Left ventricle myocardium inferior (tissue), 1 donor: ENCODE data around the gene DMAC2L. TPM values are rescaled to one million over a fixed set of nuclear protein-coding genes. Genes with fewer than 3 reads are reported as not detected.

Experiments used
- DNase-seq: peaks from one replicate; pipeline ENCODE4 v3.0.0-alpha.2; 2020
- H3K27ac ChIP-seq: fragments of 200-600 bp; replicated peaks from 2 replicates; pipeline ENCODE4 v1.8.0; 2021
- H3K27me3 ChIP-seq: fragments of 200-600 bp; 2 replicates; pipeline ENCODE4 v1.8.0; 2021; ENCODE audit warnings: low read depth
- H3K36me3 ChIP-seq: fragments of 200-600 bp; 2 replicates; pipeline ENCODE4 v1.8.0; 2021
- H3K4me1 ChIP-seq: fragments of 200-600 bp; 2 replicates; pipeline ENCODE4 v1.8.0; 2021
- H3K4me3 ChIP-seq: fragments of 200-600 bp; 2 replicates; pipeline ENCODE4 v1.8.0; 2021; ENCODE audit warnings: mild to moderate bottlenecking, moderate library complexity
- H3K9me3 ChIP-seq: fragments of 200-600 bp; replicated peaks from 2 replicates; pipeline ENCODE4 v1.8.0; 2021
- CTCF ChIP-seq: fragments of 200-600 bp; IDR thresholded peaks from 2 replicates; pipeline ENCODE4 v1.8.0; 2021; ENCODE audit warnings: antibody characterized with exemption, mild to moderate bottlenecking, borderline replicate concordance
- intact Hi-C: fragments of 100-400 bp; cut with micrococcal nuclease; formaldehyde crosslinking; loops from one replicate; pipeline ENCODE4 v1.11.0; 2022
- total RNA-seq: library from RNA; stranded (reverse); fragmentation: NEBNext Ultra II Directional; extraction: Animal tissue kit (Norgen Biotek cat#: 25700); gene quantifications from one replicate; pipeline ENCODE4 v1.2.1, GENCODE V29; 2021
- donor health status: DM: no; HTN: yes; CAD: no; lungs with severe emphysema.

The DMAC2L gene
- total RNA-seq, 1 donor from 2014 or later = 28.3 TPM

- Histone ChIP-seq H3K4me1 (no peaks in the 10 kb centered on the region), H3K27ac (no peak overlapping the region), H3K9me3 (no peaks in the 10 kb centered on the region), H3K36me3 (peaks cover 10% of the 10 kb centered on the region), H3K4me3 (no peak overlapping the region), H3K27me3 (no peaks in the 10 kb centered on the region)
- no peak for DNase-seq
- no peak for TF ChIP-seq CTCF
- intact Hi-C loops = no loop called here
These were observed 39.6 kb upstream of the DMAC2L start for GRCh38 chr14:50272498-50272897.

DNA sequence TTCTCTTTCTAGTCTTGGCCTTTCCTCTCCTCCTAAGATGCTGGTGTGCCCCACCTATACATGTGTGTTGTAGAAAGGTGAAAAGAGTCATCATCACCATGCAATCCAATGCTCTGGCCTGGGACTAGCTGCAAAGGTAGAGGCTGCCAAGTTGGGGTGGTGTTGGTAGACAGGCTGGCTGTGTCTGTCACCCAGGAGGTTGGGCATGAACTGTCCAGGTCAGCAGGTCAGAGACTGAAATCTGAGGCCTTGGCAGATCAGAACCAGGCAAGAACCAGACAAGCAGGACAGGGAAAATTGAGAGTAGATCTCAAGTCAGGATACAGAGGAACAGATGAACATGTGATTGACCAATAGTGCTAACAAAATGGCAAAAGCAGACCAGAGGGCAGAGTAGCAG lies 26.3 kb upstream of the DMAC2L start:
- Histone ChIP-seq H3K4me3 (no peak overlapping the region), H3K36me3 (no peaks in the 10 kb centered on the region), H3K27me3 (no peaks in the 10 kb centered on the region), H3K9me3 (no peaks in the 10 kb centered on the region), H3K4me1 (no peaks in the 10 kb centered on the region), H3K27ac (no peak overlapping the region)
- no peak for TF ChIP-seq CTCF
- no peak for DNase-seq
- intact Hi-C loops = no loop called here

DNA sequence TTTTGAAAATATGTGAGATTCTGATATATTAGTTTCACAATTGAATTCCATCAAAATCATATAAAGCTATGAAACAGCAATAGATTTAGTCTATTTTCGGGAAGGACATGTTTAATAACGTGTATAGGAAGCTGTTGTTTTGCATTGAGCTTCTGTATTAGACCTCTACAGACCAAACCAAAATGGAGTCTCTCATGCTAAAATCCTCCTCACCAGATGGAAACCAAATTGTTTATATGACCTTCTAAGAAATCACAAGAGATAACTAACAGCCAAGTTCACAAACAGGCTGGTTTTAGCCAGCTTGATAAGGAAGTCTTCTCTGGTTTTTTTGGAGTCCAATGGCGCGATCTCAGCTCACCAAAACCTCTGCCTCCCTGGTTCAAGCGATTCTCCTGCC lies 24.0 kb upstream of the DMAC2L start:
- intact Hi-C loops = no loop called here
- Histone ChIP-seq H3K9me3 (no peaks in the 10 kb centered on the region), H3K27ac (no peak overlapping the region), H3K4me1 (no peaks in the 10 kb centered on the region), H3K27me3 (no peaks in the 10 kb centered on the region), H3K36me3 (no peaks in the 10 kb centered on the region), H3K4me3 (no peak overlapping the region)
- TF ChIP-seq CTCF = no peak
- DNase-seq = no peak

DNA sequence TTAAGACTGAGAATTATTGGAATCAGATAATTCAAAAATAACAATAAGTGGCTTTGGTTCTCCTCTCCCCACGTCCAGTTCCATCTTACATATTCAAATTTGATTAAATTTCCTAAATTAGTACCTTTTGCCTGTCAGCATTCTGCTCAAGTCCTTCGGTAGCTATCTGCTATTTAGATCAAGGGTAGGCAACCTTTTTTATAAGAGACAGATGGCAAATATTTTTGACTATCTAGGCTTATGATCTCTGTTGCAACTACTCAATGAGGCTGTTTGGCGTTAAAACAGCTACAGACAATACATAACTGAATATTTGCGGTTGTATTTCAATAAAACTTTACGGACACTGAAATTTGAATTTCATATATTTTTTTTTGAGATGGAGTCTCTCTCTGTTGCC lies 21.8 kb upstream of the DMAC2L start:
- Histone ChIP-seq H3K4me3 (no peak overlapping the region), H3K36me3 (peaks cover 6% of the 10 kb centered on the region), H3K9me3 (no peaks in the 10 kb centered on the region), H3K4me1 (no peaks in the 10 kb centered on the region), H3K27ac (no peak overlapping the region), H3K27me3 (no peaks in the 10 kb centered on the region)
- no peak for DNase-seq
- no peak for TF ChIP-seq CTCF
- intact Hi-C loops = no loop called here

GRCh38 chr14:50299585-50299984 lies 12.5 kb upstream of the DMAC2L start:
- Histone ChIP-seq H3K27me3 (no peaks in the 10 kb centered on the region), H3K27ac (no peak overlapping the region), H3K4me3 (no peak overlapping the region), H3K9me3 (no peaks in the 10 kb centered on the region), H3K4me1 (no peaks in the 10 kb centered on the region), H3K36me3 (no peaks in the 10 kb centered on the region)
- intact Hi-C loops = no loop called here
- TF ChIP-seq CTCF = no peak
- DNase-seq = no peak

- H3K4me3 ChIP-seq = no peak overlapping the region
- no peak for DNase-seq
- no peaks in the 10 kb centered on the region for H3K4me1 ChIP-seq
- H3K9me3 ChIP-seq = no peaks in the 10 kb centered on the region
- no peak for TF ChIP-seq CTCF
- intact Hi-C loops = no loop called here
- no peaks in the 10 kb centered on the region for H3K27me3 ChIP-seq
- no peaks in the 10 kb centered on the region for H3K36me3 ChIP-seq
- H3K27ac ChIP-seq = no peak overlapping the region
These were observed 10.2 kb upstream of the DMAC2L start for GRCh38 chr14:50301914-50302313.
